Hematopoietic multipotent progenitor cell treated with erythropoietin and hydrocortisone succinate and interleukin-3 and kit ligand, for 6 days (in vitro differentiated cells): Measurements from ENCODE around the gene COL8A2.
"Not testable (repeated sequence)": the region's sequence is repeated elsewhere in the genome, so short reads cannot be mapped to it uniquely, and the experiment has no call there.

Experiments
- DNase-seq: peaks from one replicate; pipeline ENCODE4 v3.0.0-alpha.2; 2015

Gene COL8A2

GRCh38 chr1:36125129-36125991 lies at the start of gene COL8A2:
TSS of gene COL8A2 (minus strand) at chr1:36125222. CDS start at chr1:36100242, 24,980 bp downstream.
- no peak for DNase-seq

- no peak for DNase-seq
Observed at GRCh38 chr1:36174713-36175112, 49.7 kb upstream of the COL8A2 start.

GRCh38 chr1:36172983-36173382 lies 48.0 kb upstream of the COL8A2 start:
- no peak for DNase-seq

- DNase-seq: no peak
Observed at GRCh38 chr1:36172017-36172747, 47.2 kb upstream of the COL8A2 start.

- DNase-seq: no peak
Observed at GRCh38 chr1:36170643-36171412, 45.8 kb upstream of the COL8A2 start.

- no peak for DNase-seq
Observed at GRCh38 chr1:36168514-36168913, 43.5 kb upstream of the COL8A2 start.

GRCh38 chr1:36166938-36167905 lies 42.2 kb upstream of the COL8A2 start:
- DNase-seq: no peak

GRCh38 chr1:36166136-36166535 lies 41.1 kb upstream of the COL8A2 start:
- DNase-seq: no peak

- DNase-seq: no peak
Observed at GRCh38 chr1:36165145-36165544, 40.1 kb upstream of the COL8A2 start.

GRCh38 chr1:36164361-36164760 lies 39.3 kb upstream of the COL8A2 start:
- DNase-seq: no peak

GRCh38 chr1:36163426-36163825 lies 38.4 kb upstream of the COL8A2 start:
- DNase-seq: no peak

- peak; percentile 87 for DNase-seq
Observed at GRCh38 chr1:36162680-36163239, 37.7 kb upstream of the COL8A2 start.

- peak; percentile 58 for DNase-seq
Observed at GRCh38 chr1:36161641-36162531, 36.9 kb upstream of the COL8A2 start.

- peak; percentile 86 for DNase-seq
Observed at GRCh38 chr1:36160949-36161485, 36.0 kb upstream of the COL8A2 start.

GRCh38 chr1:36160388-36160948 lies 35.4 kb upstream of the COL8A2 start:
- no peak for DNase-seq

GRCh38 chr1:36159614-36160387 lies 34.8 kb upstream of the COL8A2 start:
- peak; percentile 32 for DNase-seq

- not testable (repeated sequence) for DNase-seq
Observed at GRCh38 chr1:36158827-36159252, 33.8 kb upstream of the COL8A2 start.

GRCh38 chr1:36157973-36158826 lies 33.2 kb upstream of the COL8A2 start:
- no peak for DNase-seq
